CD4-positive, alpha-beta T cell treated with Interleukin-17A for 4 hours (primary cell): ENCODE results near the gene TUBGCP6.

Source experiments
- DNase-seq: peaks from one replicate; pipeline ENCODE4 v3.0.0-alpha.2; 2020; ENCODE audit warnings: mixed read lengths

Gene TUBGCP6

DNA sequence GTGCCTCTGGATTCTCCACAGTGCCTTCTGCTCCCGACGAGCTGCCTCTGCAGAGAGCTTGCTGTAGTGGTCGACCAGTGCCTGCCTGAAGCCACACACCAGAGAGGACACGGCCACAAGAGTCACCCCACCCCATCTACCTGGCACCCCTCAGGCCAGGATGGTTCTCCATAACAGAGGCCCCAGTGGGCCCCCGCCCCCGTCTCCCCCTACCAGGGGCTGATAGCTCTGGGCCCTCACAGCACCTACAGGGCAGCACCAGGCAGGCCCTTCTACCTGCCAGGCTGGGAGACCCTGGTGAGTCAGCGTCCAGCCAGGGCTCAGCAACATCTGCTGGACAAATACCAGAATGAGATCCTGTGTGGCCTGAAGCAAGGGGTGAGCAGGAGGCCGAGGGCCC lies 22.3 kb downstream of the TUBGCP6 start:
- DNase-seq: no peak

DNA sequence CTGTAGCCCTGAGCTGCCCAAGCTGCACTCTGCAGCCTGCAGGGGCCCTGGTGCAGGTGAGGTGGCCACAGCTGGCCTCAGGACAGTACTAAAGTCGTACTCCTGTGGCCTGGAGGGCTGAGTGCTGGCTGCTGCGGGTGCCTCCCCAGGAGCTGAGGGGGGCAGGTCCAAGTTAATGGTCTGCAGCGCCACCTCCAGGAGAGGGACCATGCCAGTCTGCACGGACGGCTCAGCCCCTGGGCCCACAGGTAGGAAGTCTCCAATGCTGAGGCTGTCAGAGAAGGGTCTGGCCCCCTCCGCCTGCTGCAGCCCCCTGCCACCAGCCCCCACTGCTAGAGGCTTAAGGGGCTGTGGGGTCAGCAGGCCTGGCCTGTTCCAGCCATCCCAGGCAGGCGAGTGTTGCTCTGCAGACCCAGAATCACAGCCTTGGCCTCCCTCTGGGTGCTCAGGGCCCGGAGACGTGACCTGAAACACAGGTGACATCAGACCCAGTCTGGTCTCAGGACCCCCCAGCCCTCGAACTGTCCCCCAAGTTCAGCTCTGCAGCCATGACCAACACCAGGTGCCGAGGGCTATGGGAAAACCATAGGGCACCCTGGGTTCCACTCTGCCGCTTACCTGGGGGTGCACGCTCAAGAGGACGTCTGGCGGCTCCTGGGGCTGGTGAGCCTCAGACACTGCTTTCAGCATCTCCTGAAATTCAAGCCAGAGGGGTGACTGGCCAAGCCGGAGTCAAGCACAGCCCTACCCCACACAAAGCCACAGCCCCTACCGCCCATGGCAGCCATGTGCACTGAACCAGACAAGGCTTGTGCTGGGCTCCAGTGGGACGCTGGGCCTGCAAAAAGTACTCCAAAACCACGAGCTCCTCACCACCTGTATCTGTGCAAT lies 23.2 kb downstream of the TUBGCP6 start:
- no peak for DNase-seq

DNA sequence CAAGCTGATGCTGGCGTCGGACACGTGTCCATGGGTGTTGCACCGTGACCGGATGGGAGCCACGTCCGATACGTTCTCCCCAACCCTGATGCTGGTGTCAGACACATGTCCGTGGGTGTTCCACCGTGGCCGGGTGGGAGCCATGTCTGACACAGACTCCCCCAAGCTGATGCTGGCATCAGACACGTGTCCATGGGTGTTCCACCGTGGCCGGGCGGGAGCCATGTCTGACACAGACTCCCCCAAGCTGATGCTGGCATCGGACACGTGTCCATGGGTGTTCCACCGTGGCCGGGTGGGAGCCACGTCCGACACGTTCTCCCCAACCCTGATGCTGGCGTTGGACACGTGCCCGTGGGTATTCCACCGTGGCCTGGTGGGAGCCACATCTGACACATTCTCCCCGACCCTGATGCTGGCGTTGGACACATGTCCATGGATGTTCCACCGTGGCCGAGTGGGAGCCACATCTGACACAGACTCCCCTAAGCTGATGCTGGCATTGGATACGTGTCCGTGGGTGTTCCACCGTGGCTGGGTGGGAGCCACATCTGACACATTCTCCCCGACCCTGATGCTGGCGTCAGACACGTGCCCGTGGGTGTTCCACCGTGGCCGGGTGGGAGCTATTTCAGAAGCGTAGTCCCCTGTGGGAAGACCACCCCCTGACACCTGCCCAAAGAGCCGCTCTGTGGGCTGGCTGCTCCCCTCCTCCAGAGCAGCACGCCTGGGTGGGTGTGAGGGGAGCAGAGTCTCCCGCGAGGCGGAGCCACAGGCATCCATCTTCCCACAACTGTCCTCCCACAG lies 24.0 kb downstream of the TUBGCP6 start:
- DNase-seq: no peak

DNA sequence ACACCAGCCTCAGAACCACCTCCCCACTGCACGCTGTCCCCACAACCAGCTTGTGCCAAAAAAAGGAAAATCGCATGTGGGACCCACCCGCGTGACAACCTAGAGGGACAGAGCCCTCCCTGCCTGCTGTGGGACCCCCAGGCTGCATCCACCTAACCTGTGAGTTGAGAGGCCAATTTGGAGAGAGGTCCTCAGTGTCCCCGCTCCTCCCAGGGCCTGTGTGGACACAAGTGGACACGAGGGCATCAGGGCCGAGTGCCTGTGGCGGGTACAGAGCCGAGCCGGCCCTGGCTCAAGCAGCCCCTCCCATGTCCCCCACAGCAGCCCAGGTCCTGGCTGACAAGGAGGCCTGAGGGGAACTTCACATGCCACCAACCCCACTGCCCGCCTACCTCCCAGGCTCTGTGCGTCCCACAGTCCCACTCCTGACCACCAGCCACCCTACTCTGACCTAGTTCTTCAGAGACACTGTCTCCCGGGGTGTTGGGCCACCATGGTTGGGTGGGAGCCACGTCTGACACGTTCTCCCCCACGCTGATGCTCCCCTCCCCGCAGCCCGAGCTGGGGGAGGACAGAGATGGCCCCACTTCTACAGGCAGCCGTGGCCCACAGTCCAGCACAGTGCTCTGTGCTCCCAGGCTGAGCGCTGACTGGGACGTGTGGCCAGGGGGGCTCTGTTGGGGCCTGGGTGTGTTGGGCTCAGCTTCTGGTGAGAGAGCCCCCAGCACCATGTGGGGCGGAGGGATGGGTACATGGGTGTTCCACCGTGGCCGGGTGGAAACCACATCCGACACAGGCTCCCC lies 24.8 kb downstream of the TUBGCP6 start:
- DNase-seq: no peak

DNA sequence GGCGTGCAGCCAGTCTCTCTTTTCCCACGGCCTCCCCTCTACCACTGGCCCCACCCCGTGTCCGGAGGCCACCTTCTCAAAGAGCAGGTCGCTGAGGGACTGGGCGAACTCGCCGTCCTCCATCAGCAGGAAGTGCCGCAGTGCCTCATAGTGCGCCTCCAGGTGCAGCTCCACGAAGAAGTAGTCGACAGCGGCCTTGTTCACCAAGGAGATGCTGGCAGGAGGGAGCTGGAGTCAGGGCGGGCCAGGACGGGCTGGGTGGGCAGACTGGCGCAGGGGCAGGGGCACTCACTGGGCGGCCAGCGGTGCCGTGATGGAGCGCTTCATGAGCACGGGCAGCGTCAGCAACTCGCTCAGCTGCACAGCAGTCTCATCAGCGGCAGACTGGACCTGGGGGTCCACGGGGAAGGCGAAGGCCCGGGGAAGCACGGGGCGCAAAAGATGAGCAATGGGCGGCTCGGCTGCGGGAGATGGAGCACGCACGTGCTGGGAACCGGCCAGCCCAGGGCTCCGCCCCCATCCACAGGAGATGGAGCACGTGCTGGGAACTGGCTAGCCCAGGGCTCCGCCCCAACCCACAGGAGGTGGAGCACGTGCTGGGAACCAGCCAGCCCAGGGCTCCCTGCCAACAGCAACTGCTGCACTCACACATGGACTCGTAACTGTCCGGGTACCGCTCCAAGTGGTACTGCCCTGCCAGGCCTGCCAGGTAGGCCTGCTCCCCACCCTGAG lies 25.7 kb downstream of the TUBGCP6 start:
- no peak for DNase-seq

DNA sequence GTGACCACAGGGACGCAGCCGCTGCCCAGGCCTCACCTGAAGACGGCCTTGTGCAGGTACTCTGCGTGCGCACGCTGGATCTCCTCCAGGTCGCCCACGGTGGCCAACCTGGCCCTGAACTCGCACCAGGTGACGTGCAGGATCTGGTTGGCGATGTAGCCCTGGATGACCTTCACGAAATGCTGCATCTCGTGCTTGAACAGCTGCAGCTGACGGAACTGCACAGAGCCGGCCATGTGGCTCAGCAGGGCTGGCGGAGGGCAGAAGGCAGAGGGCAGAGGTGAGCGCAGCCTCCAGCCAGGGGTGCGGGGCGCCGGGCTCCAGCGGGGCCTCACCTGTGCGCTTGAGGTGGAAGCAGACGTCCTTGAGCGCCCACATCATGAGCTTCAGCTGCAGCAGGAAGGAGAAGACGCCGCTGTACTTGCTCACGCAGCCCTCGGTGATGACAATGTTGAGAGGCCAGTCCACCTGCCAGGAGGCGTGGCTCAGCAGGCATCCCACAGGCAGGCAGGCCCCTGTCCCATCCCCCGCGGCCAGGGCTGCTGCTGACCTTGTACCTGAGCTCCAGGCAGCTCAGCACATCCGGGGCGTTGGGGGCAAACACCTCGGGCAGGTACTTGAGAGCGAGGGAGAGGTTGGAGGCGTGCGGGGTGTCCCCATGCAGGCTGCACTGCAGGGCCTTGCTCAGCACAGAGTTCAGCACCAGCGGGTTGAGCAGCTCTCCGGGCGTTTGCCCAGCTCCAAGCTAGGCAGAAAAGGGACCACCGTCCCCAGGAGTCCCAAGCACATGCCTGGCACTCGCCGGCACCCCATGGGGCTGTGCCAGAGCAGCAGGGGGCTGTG lies 26.4 kb downstream of the TUBGCP6 start:
- DNase-seq: no peak

DNA sequence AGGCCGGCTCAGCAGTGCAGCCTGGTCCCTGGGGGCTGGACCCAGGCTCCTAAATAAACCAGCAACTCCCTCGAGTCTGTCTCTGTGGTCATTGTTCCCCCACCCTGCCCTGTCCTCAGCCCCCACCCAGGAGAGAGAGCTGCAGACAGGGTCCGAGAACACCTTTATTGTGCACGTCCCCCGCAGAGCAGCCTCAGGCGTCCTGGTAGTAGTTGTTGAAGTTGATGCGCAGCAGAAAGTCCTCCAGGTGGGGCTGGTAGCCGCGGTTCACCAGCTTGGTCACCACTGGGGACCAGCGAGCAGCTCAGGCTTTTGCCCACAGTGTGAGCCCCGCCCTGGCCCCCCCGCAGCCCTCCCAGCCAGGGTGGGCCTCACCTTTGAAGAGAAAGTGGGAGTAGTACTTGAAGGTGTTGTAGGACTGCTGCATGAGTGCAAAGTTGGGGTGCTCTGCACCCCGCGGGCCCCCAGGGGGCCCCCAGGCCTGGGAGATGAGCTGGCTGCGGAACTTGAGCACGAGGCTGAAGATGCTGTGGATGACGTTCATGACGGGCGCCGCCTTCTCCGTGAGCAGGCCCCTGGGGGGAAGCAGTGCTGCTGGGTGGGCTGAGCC lies 27.2 kb downstream of the TUBGCP6 start:
- DNase-seq: no peak

DNA sequence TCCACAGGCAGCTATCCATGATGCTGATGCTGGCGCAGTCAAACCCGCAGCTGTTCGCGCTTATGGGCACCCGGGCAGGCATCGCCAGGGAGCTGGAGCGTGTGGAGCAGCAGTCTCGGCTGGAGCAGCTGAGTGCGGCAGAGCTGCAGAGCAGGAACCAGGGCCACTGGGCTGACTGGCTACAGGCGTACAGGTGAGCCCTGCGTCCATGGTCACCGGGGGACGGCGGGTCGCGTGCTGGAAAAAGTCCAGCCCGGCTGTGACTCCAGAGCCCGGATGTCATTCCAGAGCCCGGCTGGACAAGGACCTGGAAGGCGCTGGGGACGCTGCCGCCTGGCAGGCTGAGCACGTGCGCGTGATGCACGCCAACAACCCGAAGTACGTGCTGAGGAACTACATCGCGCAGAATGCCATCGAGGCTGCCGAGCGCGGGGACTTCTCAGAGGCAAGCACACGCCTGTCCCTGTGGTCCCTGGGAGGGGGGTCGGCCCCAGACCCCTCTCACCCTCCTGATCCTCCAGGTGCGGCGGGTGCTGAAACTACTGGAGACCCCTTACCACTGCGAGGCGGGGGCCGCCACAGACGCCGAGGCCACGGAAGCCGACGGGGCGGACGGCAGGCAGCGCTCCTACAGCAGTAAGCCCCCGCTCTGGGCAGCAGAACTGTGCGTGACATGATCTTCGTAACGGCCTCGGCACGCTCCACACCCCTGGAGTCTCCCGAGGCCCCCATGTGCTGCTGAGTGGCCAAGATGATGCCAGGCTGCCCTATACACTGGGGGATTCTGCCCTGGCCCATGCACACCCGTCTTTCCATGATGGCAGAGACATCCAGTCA lies 27.9 kb downstream of the TUBGCP6 start:
- DNase-seq: no peak

DNA sequence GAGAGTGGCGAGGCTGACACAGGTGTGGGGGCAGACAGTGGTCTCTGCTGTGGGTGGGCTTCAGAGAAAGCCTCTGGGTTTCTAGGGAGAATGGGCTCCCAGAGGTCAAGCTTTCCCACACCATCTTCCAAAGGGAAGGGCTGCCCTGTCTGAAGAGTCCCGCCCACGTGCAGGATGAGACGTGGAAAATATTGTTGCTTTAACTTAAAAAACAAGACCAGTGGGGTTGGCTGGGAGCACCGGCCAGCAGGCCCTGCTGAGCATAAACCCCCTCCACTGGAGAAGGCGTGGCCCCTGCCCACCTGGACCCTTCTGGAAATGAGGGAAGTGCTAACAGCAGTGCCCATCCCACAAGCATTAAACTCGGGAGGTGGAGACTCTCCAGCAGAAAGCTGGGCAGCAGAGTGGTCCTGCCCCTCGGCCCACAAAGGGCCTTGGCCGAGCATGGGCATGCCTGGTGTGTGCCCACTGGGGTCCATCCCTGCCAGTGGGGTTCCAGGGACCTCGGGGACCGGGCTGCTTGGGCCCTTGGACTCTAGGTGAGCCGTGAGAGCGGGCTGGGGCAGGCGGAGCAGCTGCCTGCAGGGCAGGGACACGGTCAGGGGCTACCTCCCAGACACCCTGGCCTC lies 28.7 kb downstream of the TUBGCP6 start:
- DNase-seq: no peak

DNA sequence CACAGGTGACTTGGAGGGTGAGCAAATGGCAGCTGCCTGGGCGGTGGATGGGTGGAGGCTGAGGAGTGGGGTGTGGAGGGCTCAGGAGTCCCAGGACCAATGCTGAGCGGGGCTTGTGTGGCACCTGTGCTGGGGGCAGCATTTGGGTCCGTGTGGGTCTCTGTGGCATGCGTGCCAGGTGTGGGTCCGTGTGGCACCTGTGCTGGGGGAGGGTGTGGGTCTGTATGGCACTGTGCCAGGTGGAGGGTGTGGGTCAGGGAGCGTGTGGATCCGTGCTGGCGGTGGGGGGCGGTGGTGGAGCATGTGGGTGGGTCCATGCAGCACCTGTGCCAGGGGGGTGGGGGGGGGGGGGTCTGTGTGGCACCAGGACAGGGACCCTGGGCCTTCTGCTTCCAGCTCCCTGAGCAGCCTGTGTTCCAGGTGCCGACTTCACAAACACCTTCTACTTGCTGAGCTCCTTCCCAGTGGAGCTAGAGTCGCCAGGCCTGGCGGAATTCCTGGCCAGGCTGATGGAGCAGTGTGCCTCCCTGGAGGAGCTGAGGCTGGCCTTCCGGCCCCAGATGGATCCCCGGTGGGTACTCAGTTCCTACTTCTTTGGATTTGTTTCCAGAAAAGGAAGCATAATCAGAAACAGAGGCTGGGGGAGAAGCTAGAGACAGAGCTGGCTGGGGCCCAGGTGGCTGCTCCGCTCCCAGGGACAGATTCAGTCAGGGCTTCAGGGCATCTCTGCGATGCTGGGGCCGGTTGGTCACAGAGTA lies 29.3 kb downstream of the TUBGCP6 start:
- no peak for DNase-seq

DNA sequence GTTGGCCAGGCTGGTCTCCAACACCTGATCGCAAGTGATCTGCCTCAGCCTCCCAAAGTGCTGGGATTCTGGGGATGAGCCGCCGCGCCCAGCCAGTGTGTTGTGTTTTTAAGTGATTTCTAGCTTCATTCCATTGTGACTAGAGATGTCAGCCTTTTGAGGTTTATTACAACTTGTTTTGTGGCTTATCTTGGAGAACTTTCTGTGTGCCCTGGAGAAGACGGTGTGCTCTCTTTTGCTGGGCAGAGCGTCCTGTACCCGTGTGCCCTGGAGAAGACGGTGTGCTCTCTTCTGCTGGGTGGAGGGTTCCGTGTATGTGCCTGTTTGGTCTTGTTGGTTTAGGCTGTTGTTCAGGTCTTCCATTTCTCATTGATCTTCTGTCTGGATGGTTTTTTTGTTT lies 31.6 kb downstream of the TUBGCP6 start:
- no peak for DNase-seq

DNA sequence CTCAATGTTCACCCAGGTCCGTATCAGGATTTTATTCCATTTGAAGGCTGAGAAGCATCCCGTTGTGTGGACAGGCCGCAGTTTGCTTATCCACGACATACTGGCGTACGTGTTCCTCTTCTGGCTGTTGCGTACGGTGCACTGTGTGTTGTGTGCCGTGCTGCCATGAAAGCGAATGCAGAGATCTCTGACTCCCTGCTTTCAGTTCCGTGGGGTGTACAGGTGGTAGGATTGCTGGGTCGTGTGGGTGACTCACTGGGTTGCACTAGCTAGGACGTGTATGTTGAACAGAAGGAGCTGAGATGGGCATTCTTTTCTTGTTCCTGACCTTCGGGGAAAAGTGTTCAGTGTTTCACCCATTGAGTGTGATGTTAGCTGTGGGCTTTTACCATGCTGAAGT lies 33.7 kb downstream of the TUBGCP6 start:
- DNase-seq: no peak

DNA sequence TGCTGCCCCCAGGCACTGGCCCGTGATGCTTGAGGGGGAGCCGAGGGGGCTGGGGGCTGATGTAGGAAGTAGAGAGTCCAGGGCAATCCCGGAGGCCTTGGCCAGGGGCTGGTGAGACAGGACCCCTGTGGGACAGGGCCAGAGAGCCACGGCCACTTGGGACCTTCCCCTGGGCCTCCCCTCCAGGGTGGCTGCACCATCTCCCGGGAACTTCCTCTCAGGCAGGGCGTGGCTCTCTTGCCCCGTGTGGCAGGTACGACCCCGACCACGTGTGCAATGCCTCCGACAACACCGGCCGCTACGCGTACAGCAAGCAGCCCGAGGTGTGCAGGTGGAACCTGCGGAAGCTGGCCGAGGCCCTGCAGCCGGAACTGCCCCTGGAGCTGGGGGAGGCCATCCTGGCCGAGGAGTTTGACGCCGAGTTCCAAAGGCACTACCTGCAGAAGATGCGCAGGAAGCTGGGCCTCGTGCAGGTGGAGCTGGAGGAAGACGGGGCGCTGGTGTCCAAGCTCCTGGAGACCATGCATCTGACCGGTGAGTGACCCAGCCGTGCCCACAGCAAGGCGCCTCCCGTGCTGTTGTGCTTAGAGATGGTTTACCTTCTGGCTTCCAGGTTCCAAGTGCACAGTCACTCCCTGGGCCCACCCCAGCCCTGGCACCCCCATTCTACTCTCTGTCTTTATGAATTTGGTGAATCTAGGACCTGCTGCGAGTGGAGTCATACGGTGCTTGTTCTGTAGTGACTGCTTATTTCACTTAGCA lies 34.3 kb downstream of the TUBGCP6 start:
- peak; percentile 2 for DNase-seq

DNA sequence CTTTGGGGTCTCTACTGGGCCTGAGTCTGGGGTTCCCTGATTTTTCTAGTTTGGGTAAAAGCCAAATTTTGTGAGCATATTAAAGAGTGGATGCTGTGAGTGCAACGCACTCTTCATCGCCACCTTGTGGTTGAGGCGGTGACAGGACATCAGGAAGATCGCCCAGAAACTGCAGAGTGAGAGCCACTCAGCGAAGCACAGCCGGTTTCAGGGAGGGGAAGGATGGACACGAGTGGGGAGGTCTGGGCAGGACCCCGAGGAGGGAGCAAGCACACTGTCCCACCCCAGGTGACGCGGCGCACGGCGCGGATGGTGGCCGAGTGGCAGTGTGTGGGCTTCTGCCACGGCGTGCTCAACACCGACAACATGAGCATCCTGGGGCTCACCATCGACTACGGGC lies 34.9 kb downstream of the TUBGCP6 start:
- peak; percentile 83 for DNase-seq

DNA sequence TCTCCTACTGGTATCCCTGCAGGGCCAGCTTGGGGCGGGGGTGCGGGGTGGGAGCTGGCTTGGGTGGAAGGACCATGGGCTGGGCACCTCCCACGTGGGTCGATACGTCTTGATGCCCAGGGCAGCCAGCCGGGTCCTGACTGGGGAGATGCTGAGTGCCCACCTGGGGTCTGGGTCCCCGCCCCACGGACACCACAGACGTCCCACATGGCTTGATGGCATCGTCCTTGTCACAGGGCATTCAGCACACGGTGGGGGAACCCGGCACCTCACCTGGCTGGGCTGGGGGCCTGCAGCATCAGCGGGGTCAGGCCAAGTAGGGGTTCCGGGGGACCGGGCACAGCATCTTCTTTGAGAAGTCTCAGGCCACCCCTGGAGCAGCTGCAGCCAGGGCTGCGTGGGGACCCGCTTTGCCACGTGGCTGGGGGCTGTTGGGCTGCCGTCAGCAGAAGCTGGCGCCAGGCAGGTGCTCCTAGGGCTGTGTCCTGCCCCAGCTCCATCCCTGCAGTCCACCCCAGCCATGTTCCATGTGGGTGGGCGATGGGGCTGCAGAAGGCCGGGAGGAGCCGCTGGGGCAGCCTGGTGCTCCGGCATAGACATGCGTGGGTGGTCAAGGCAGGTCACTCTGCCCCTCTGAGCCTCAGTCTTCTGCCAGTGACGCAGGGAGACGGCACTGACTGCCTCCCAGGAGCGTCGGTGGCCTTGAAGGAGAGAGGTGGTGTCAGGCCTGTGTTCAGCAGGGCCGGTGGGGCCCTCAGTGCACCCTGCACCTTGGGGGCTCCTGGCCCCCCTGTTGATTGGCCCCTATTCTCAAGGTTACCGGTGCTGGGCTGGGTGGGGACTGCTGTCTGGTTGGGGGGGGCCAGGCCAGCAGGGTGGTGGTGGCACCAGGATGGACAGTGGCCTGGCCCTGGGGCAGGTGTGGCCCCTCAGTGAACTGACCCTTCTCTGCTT lies 35.6 kb downstream of the TUBGCP6 start:
- no peak for DNase-seq

DNA sequence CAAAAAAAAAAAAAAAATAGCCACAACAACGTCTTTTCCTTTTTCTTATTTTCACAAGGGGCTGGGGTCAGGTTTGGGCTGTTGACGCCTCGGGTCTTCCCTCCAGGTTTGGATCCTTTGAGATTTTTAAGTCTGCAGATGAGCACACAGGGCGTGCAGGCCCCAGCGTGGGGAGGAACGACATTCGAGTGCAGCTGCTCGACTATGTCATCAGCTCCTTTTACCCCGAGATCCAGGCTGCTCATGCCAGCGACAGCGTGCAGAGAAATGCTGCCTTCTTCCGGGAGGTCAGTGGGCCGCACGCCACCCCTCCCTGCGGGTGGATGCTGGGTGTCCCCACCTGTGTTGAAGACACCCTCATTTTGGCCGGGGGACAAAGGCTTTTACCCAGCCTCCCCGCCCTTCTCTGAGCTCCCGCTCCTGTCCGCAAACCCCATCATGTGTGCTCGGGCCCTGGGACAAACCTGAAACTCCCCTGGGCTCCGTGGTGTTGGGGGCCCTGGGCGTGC lies 36.3 kb downstream of the TUBGCP6 start:
- peak; percentile 6 for DNase-seq
